Transverse colon (tissue), 4 donors: ENCODE measurements around the gene OGA. TPM values are rescaled to one million over a fixed set of nuclear protein-coding genes. Genes with fewer than 3 reads are reported as not detected.

Experiments
- DNase-seq: peaks from one replicate; pipeline ENCODE4 v3.0.0-alpha.2; 2019
- H3K27ac ChIP-seq, 4 donors: fragments of 200-600 bp; sonication (generic); 2 replicates each; pipeline ENCODE4 v1.5.1; 2016 to 2018; ENCODE audit warnings: inconsistent platforms in 4 of 4
- H3K27me3 ChIP-seq: fragments of 200-600 bp; sonication (generic); 2 replicates; pipeline ENCODE4 v1.5.1; 2017; ENCODE audit warnings: inconsistent platforms
- H3K36me3 ChIP-seq, 4 donors: fragments of 200-600 bp; sonication (generic); 2 replicates each; pipeline ENCODE4 v1.5.1; 2017 to 2019; ENCODE audit warnings: inconsistent platforms in 4 of 4
- H3K4me1 ChIP-seq, 4 donors: fragments of 200-600 bp; sonication (generic); 2 replicates each; pipeline ENCODE4 v1.5.1; 2017 to 2020; ENCODE audit warnings: inconsistent platforms in 4 of 4
- H3K4me3 ChIP-seq, 4 donors: fragments of 200-600 bp; sonication (generic); 1 replicate in 1 of 4; 2 replicates in 3 of 4; pipeline versions ENCODE4 v1.5.1 to v1.6.1; 2017 to 2019; ENCODE audit warnings: inconsistent platforms in 4 of 4
- H3K9me3 ChIP-seq, 2 donors: fragments of 200-600 bp; sonication (generic); 2 replicates each; pipeline ENCODE4 v1.5.1; 2017 to 2019; ENCODE audit warnings: inconsistent platforms in 2 of 2
- EP300 ChIP-seq: sonication (generic); formaldehyde crosslinking; IDR thresholded peaks from one replicate; pipeline ENCODE4 v1.6.1; 2017; ENCODE audit warnings: antibody characterized with exemption, low read depth
- POLR2A ChIP-seq: fragments of 450-650 bp; IDR thresholded peaks from one replicate; pipeline ENCODE4 v1.6.1; 2016; ENCODE audit warnings: antibody characterized with exemption, mild to moderate bottlenecking, moderate library complexity
- POLR2AphosphoS5 ChIP-seq, 3 donors: sonication (generic); formaldehyde crosslinking; IDR thresholded peaks; one replicate each; pipeline ENCODE4 v1.6.1; 2016; ENCODE audit warnings: antibody characterized with exemption in 3 of 3
- WGBS, 2 donors: methylation state at CpG; one replicate each; pipeline ENCODE4 v1.1.5; 2018; ENCODE audit warnings: low coverage in 1 of 2; 5-methylcytosine and 5-hydroxymethylcytosine counted together
- in situ Hi-C, 4 donors: fragments of 200-750 bp; cut with MboI; loops; one replicate each; pipeline versions ENCODE4 v1.15.0 to v1.15.1; 2017; ENCODE audit warnings: low sequenced_read_pairs in 3 of 4, low pct_ligation_motif_present in 1 of 4, low pct_unique_long_range_greater_than_20kb in 1 of 4
- intact Hi-C: fragments of 100-400 bp; cut with DNase I; formaldehyde crosslinking; loops from one replicate; pipeline ENCODE4 v1.15.1; 2023; ENCODE audit warnings: low total_unique reads
- total RNA-seq, 4 donors: library from RNA; depleted of rRNA; stranded (reverse); fragments of >200 nt; gene quantifications; one replicate each; pipeline ENCODE4 v1.1.0, GENCODE V29; 2016
- TF ChIP-seq, protein P1 (sequence below), 5 experiments: fragments of 200-600 bp in 3 of 5; fragments of 450-650 bp in 2 of 5; sonication (generic) in 3 of 5; IDR thresholded peaks; 1 replicate in 2 of 5; 2 replicates in 3 of 5; pipeline ENCODE4 v1.5.1; 2016 to 2017; ENCODE audit warnings: antibody characterized with exemption in 5 of 5, inconsistent platforms in 3 of 5, mild to moderate bottlenecking in 2 of 5, moderate library complexity in 1 of 5

OGA gene
- total RNA-seq, 4 donors from 2014 or later: 114 to 608 (median 172) TPM

GRCh38 chr10:101781655-101781983 is 36.6 kb downstream of the OGA start:
- Histone ChIP-seq H3K4me1 (peaks cover 25 to 55% (median 42%) of the 10 kb centered on the region in 4 donors), H3K9me3 (no peaks in the 10 kb centered on the region), H3K4me3 (no peak overlapping the region), H3K27me3 (peaks cover 24% of the 10 kb centered on the region), H3K36me3 (peaks cover 0 to 17% (median 7%) of the 10 kb centered on the region in 4 donors), H3K27ac (no peak overlapping the region)
- in situ Hi-C loops (loop anchor here in 3 of 4 donors (10.0 kb wide), 1 partner anchor 177 kb away; no protein-coding TSS in a partner anchor), intact Hi-C loops (no loop called here)
- DNase-seq: no peak
- WGBS, 2 donors: 87 to 100% methylated on average over 1 to 7 of the region's 7 CpGs
- TF ChIP-seq EP300: no peak
- TF ChIP-seq, protein P1, sequence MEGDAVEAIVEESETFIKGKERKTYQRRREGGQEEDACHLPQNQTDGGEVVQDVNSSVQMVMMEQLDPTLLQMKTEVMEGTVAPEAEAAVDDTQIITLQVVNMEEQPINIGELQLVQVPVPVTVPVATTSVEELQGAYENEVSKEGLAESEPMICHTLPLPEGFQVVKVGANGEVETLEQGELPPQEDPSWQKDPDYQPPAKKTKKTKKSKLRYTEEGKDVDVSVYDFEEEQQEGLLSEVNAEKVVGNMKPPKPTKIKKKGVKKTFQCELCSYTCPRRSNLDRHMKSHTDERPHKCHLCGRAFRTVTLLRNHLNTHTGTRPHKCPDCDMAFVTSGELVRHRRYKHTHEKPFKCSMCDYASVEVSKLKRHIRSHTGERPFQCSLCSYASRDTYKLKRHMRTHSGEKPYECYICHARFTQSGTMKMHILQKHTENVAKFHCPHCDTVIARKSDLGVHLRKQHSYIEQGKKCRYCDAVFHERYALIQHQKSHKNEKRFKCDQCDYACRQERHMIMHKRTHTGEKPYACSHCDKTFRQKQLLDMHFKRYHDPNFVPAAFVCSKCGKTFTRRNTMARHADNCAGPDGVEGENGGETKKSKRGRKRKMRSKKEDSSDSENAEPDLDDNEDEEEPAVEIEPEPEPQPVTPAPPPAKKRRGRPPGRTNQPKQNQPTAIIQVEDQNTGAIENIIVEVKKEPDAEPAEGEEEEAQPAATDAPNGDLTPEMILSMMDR (IDR thresholded peaks at IDR 0.05): no peak
- no peak for TF ChIP-seq POLR2AphosphoS5 (IDR thresholded peaks at IDR 0.05)
- no peak for TF ChIP-seq POLR2A

DNA sequence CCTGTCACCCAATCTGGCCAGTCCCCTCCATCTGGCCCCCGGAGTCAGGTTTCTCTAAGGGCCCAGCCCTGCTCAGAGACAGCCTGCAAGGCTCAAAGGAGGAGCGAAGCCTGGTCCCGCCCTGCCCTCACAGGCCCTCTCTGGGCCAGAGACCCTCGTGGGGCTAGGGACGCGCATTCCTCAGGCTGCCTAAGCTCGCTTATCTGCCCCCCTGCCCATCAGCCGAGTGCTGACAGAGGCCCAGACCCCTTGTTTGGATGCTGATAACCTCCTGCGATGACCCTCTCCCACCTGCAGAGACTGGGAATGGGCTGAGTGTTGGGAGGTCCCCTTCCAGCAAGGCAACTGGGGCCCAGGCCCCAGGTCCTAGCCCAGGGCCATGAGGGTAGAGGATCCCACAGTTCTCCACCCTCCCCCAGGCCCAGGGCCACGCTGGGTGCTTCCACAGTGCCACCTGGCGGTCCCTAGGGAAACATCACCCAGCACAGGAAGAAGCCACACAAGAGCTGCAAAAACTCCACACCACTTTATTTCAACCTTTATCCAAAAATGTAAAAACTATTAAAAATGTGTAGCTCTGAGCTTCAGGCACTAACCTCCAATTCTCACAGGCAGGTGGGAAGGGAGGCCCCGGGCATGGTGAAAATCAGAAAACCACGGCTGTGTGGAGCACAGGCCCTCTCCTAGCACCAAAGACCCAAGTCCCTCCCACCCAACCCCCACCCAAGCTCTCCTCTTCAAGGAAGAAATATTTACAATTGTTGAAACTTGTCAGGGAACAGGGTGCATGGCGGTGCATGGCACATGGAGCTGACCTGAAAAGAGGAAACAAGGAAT is 37.2 kb downstream of the OGA start:
- TF ChIP-seq EP300: no peak
- TF ChIP-seq, protein P1 (IDR thresholded peaks at IDR 0.05): peak; percentile 82 to 97 (median 93)
- intact Hi-C loops: no loop called here

DNA sequence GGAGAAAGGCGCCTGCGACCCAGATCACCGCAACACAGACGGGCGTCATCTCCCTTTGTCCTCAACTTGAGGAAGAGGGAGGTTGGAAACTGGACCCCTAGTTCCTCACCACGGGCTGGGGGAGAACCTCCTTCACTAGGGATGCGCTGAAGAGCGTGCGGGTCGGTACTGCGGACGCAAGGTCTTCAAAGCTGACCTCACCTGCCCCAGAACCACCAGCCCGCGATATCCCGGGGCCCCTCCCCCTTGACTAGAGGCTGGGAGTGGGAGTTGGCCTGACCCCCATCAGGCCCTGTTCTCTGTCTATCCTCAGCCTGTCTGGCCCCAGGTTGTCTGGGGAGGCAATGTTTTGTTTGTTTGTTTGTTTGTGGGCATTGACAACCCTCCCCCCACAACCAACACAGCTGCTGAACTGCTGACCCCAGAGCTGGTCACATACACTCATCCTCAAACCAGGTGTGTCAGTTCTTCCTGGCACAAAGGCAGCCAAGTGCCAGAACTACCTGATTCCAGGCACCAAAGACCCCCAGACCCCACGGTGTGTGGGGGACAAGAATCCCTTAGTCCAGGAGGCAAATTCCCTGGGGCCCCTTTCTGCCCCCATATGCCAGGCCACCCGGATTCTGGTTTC is 37.9 kb downstream of the OGA start:
- Histone ChIP-seq H3K27ac (no peak overlapping the region), H3K27me3 (peaks cover 37% of the 10 kb centered on the region), H3K9me3 (no peaks in the 10 kb centered on the region), H3K4me3 (peak overlapping the region in 3 of 4 donors; percentile 27 to 52 (median 36)), H3K4me1 (peaks cover 30 to 63% (median 52%) of the 10 kb centered on the region in 4 donors), H3K36me3 (peaks cover 0 to 4% (median under 1%) of the 10 kb centered on the region in 4 donors)
- intact Hi-C loops (no loop called here), in situ Hi-C loops (loop anchor here in 3 of 4 donors (10.0 kb wide), 1 partner anchor 176 kb away; no protein-coding TSS in a partner anchor)
- TF ChIP-seq, protein P1 (IDR thresholded peaks at IDR 0.05): no peak
- no peak for TF ChIP-seq EP300
- TF ChIP-seq POLR2AphosphoS5 (IDR thresholded peaks at IDR 0.05): no peak
- TF ChIP-seq POLR2A: no peak
- DNase-seq: no peak
- WGBS, 2 donors: 16% methylated on average over 17 of the region's 17 CpGs; no CpG with 5 or more reads in 1 of the 2 donors

More for the DNA sequence above, 37.2 kb downstream of the OGA start:
- WGBS, 2 donors: 62% methylated on average over 14 of the region's 14 CpGs; no CpG with 5 or more reads in 1 of the 2 donors
- Histone ChIP-seq H3K27ac (no peak overlapping the region), H3K4me3 (no peak overlapping the region), H3K36me3 (peaks cover 0 to 12% (median 4%) of the 10 kb centered on the region in 4 donors), H3K27me3 (peaks cover 30% of the 10 kb centered on the region), H3K9me3 (no peaks in the 10 kb centered on the region), H3K4me1 (peaks cover 27 to 60% (median 47%) of the 10 kb centered on the region in 4 donors)
- in situ Hi-C loops: loop anchor here in 3 of 4 donors (10.0 kb wide), 1 partner anchor 176 kb away; no protein-coding TSS in a partner anchor
- peak; percentile 66 for DNase-seq

DNA sequence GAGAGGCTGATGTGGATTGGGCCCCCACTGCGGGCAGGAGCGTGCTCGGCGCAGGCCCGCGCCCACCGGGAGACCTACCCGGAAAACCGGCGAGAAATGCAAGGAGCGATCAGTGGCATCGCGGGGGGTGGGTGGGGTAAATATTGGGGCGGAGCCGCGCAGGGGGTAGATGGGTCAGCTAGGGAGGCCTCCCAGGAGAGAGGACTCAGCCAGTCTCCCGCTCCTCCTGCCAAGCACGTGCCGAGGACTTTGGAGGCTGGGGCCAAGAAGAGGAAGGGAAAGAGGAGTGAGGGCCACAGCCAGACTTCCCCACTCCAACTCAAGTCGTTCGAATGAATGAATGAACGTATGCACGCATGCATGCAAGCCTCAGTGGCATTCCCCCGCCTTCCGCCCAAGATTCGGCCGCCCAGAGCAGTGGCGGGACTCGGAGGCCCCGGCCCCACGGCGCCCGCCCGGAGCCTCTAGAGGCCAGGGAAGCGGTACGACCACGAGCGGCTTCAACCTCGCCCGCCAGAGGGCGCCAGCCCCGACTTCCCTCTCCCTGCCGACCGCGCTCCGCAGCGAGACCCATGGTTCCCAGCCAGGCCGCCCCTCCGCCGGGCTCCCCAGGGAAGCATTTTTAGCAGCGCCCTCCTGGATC is 38.6 kb downstream of the OGA start:
- H3K4me1 ChIP-seq: peaks cover 35 to 69% (median 57%) of the 10 kb centered on the region in 4 donors
- H3K27me3 ChIP-seq: peaks cover 43% of the 10 kb centered on the region
- H3K9me3 ChIP-seq: no peaks in the 10 kb centered on the region
- 1% methylated on average over 43 of the region's 51 CpGs; no CpG with 5 or more reads in 1 of the 2 donors for WGBS, 2 donors
- intact Hi-C loops (no loop called here), in situ Hi-C loops (loop anchor here in 3 of 4 donors (10.0 kb wide), 1 partner anchor 175 kb away; no protein-coding TSS in a partner anchor)
- peak; percentile 88 for DNase-seq
- peak overlapping the region; percentile 9 to 52 (median 32) for H3K4me3 ChIP-seq
- TF ChIP-seq EP300 (no peak), POLR2A (no peak), POLR2AphosphoS5 (IDR thresholded peaks at IDR 0.05) (no peak)
- TF ChIP-seq, protein P1 (IDR thresholded peaks at IDR 0.05): peak; percentile 80 to 94 (median 92)
- H3K27ac ChIP-seq: no peak overlapping the region
- no peaks in the 10 kb centered on the region for H3K36me3 ChIP-seq
